Heart left ventricle (tissue), 13 donors: ENCODE data around the gene C6orf141.

Experiments used
- POLR2A ChIP-seq, 2 donors: fragments of 450-650 bp; IDR thresholded peaks; one replicate each; pipeline ENCODE4 v1.6.1; 2017; ENCODE audit warnings: antibody characterized with exemption in 2 of 2, mild to moderate bottlenecking in 2 of 2, moderate library complexity in 2 of 2
- TF ChIP-seq, protein P1 (sequence below), 12 donors: fragments of 200-600 bp; sonication (generic) in 4 of 12; IDR thresholded peaks; one replicate each; pipeline versions ENCODE4 v1.5.0 to v1.8.0; 2018 to 2022; ENCODE audit warnings: antibody characterized with exemption in 12 of 12, mild to moderate bottlenecking in 5 of 12
- donor health status: ischemic (EF 13 %, LVEDD 7.1; RV severe dilation, severe dysfunction).
- donor health status: DM: no; HTN: yes; CAD: no.
- donor health status: DM: no; HTN: no; CAD: no.
- donor health status: ischemic (EF 25% LVEDD 6.9; RV normal size, moderate dysfunction).
- donor health status: ischemic (EF 25% LVEDD 5.7; RV mildly dilated, moderate dysfunction).
- donor health status: ischemic (EF 35%, LVEDD 5.7; RV mildly dilated, moderate dysfunction).
- donor health status: nonischemic (EF 11% LVEDD 7.7; RV severe dilation, severe dysfunction).
- donor health status: DM: yes; HTN: yes; CAD: no.
- donor health status: PGD.
- donor health status: ischemic (EF 29% LVEDD 5.4; RV normal size, mild dysfunction).
- donor health status: nonischemic (EF 23%, LVEDD 6.1; RV moderate dilation, normal function).

DNA sequence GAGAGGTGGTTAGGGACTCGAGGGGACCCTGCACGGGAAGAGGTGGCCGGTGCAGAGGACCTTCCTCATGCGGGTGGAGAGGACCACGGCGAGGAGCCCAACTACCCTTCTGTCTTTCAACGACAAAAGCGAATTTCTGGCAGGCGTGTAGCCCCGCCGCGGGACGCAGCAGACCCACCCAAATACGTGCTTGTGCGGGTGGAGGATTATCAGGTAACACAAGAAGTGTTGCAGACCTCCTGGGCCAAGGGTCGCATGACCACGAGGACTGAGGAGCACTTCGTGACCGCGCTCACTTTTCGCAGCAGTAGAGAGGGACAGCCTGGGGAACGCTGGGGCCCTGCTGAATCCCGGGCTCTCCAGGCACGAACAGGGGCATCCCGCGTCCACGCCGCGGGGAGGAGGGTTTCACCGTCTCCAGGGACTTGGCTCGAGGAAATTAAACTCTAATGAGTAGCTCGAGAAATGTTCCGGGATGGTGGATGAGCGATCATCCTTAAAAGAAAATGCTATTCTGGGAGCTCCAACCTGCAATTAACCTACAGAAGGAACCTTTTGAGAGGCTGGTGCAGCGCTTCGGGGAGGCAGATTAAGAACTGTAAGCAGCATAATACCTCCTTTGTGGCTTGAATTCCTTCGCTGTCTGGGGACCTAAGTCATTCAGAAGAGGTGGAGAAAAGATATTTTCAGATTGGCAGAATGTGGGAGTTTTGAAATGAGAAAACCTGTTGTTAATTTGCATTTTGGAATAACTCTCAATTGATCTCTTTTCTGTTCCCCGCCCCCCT, 804 bp downstream of the C6orf141 start:
- TF ChIP-seq POLR2A (IDR thresholded peaks at IDR 0.05): no peak
- TF ChIP-seq, protein P1, sequence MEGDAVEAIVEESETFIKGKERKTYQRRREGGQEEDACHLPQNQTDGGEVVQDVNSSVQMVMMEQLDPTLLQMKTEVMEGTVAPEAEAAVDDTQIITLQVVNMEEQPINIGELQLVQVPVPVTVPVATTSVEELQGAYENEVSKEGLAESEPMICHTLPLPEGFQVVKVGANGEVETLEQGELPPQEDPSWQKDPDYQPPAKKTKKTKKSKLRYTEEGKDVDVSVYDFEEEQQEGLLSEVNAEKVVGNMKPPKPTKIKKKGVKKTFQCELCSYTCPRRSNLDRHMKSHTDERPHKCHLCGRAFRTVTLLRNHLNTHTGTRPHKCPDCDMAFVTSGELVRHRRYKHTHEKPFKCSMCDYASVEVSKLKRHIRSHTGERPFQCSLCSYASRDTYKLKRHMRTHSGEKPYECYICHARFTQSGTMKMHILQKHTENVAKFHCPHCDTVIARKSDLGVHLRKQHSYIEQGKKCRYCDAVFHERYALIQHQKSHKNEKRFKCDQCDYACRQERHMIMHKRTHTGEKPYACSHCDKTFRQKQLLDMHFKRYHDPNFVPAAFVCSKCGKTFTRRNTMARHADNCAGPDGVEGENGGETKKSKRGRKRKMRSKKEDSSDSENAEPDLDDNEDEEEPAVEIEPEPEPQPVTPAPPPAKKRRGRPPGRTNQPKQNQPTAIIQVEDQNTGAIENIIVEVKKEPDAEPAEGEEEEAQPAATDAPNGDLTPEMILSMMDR (IDR thresholded peaks at IDR 0.05): no peak
